Measurements from ENCODE around the gene ECI1. TPM values are rescaled to one million over a fixed set of nuclear protein-coding genes. Genes with fewer than 3 reads are reported as not detected.
A peak's percentile ranks its signal among the peaks of the same experiment; 100 is the strongest.

ECI1 gene
- total RNA-seq, 2 donors from 2014 or later: 53.8 to 57.6 TPM

DNA sequence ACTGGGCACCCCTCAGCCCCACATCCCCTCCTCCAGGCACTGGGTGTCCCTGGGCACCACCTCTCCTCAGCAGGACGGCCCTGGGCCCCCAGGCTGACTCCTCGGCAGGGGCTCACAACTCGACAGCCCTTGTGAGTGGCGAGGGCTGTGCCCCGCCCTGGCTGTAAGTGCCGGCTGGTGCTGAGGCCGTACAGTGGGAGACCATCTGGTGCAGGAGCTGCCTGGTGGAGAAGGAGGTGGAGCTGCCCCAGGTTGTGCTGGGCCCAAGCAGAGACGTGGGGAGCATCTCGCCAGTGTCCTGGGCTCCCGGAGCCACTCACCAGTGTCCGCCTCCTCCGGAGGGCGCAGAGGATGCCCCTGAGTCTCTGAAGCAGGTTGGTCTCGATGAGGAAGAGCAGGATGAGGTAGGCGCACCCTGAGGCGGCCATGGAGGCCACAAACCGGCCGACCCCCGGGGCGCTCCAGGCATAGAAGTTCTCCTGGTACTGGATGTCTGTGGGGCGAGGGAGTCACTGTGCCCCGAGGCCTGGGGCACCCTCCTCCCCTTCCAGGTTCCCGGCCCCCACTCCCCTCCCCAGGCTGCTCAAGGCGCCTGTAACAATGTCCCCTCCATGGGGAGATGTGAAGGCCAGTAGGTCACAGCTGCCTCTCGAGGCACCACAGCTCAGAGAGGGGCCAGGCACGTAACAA, 31.6 kb upstream of the ECI1 start:
- Mint-ChIP-seq H3K9me3 (no peaks in the 10 kb centered on the region), H3K27ac (no peak overlapping the region), H3K36me3 (no peaks in the 10 kb centered on the region)
- ATAC-seq (no peak), DNase-seq (ENCODE audit: low spot score in 2 of 2) (no peak)

DNA sequence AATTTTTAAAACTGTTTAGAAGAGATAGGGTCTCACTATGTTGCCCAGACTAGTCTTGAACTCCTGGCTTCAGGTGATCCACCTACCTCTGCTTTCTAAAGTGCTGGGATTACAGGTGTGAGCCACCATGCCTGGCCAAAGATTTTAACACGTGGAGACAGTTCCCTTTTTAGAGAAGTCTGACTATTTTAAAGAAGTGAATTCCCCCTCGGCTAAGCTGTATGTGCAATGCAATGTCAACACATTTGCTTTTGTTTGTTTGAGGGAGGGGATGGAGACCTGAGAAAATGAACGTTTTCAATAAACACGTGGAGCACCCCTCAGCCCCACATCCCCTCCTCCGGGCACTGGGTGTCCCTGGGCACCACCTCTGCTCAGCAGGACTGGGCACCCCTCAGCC, 30.9 kb upstream of the ECI1 start:
- ATAC-seq: no peak
- H3K36me3 Mint-ChIP-seq: no peaks in the 10 kb centered on the region
- DNase-seq (ENCODE audit: low spot score in 2 of 2): no peak
- H3K27ac Mint-ChIP-seq: no peak overlapping the region
- H3K9me3 Mint-ChIP-seq: no peaks in the 10 kb centered on the region

GRCh38 chr16:2280981-2281542, 29.7 kb upstream of the ECI1 start:
- no peaks in the 10 kb centered on the region for H3K9me3 Mint-ChIP-seq
- DNase-seq (ENCODE audit: low spot score in 2 of 2) (no peak), ATAC-seq (no peak)
- H3K36me3 Mint-ChIP-seq: no peaks in the 10 kb centered on the region
- H3K27ac Mint-ChIP-seq: no peak overlapping the region

GRCh38 chr16:2280461-2280860, 29.1 kb upstream of the ECI1 start:
- Mint-ChIP-seq H3K9me3 (no peaks in the 10 kb centered on the region), H3K36me3 (no peaks in the 10 kb centered on the region), H3K27ac (no peak overlapping the region)
- no peak for DNase-seq (ENCODE audit: low spot score in 2 of 2)
- no peak for ATAC-seq

DNA sequence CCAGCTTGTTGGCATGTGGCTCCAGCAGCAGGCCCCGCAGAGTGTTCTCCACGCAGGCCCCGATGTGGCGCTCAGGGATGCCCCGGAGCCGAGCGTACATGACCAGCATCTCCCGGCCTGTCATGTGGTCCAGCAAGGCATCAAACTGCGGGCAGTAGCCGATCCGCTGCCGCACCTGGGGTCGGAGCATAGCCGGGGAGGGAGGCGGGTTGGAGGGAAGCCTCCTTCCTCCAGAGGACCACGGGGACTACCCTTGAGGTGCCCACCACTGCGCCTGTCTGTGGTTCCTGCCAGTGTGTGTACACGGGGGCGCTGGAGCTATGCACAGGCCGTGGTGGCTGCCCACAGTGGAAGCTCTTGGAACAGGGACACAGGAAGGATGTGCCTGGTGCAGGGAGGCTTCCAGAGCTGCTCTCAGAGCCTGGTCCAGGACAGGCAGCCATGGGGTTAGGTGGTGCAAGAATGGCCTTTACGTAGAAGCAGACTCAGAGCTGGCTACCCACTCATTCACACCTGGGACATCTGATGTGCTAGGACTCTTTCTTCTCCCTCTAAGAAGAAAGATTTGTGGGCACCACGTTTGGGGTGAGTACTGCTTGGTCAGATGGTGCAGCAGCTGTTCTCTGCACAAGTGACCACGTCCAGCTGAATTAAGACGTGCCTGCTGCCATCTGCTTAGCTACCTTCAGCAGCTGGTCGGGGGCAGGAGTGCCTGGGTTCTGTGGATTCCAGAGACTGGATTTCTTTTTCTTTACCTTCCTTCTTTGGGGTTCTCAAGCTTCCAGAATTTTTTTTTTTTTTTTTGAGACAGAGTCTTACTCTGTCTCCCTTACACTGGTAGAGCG, 27.8 kb upstream of the ECI1 start:
- no peaks in the 10 kb centered on the region for H3K36me3 Mint-ChIP-seq
- H3K27ac Mint-ChIP-seq: no peak overlapping the region
- H3K9me3 Mint-ChIP-seq: no peaks in the 10 kb centered on the region
- DNase-seq (ENCODE audit: low spot score in 2 of 2) (no peak), ATAC-seq (no peak)

- Mint-ChIP-seq H3K36me3 (no peaks in the 10 kb centered on the region), H3K9me3 (no peaks in the 10 kb centered on the region), H3K27ac (no peak overlapping the region)
- no peak for ATAC-seq
- no peak for DNase-seq (ENCODE audit: low spot score in 2 of 2)
Observed at GRCh38 chr16:2278272-2278608, 26.9 kb upstream of the ECI1 start.

DNA sequence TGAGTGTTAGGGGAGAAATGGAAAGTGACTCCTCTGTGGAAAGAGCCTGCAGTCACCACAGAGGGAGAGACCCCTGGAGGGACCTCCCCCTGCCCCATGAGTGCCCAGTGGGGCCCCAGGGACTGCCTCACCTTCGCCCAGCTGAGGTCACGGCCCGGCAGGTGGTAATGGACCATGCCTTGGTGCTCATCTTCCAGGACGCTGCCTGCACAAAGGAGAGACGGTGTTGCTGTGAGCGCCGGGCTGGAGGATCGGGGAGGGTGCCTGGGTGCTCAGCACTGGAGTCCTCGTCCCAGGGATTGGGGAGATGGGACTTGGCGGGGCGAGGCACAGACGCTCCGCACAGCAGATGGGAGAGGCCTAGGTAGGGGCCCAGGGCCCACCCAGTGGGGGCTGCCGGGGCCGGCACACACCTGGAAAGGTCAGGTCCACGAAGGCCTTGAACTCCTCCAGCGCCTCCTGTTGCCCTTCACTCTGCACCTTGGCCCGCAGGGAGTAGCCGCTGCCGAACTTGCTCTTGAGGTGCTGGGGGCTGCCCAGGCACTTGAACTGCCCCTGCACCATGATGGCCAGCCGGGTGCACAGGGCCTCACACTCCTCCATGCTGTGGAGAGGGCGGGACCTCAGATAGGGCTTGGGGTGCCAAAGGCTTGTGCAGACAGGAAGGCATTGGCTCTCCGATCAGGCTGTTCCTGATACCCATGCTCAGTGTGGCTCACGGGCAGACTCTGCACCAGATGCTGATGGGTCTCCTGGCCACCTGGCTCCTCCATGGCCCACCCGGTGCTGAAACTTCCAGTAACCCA, 26.3 kb upstream of the ECI1 start:
- no peaks in the 10 kb centered on the region for H3K36me3 Mint-ChIP-seq
- no peaks in the 10 kb centered on the region for H3K9me3 Mint-ChIP-seq
- DNase-seq (ENCODE audit: low spot score in 2 of 2): no peak
- H3K27ac Mint-ChIP-seq: no peak overlapping the region
- ATAC-seq: no peak

- H3K27ac Mint-ChIP-seq: peak overlapping the region in 1 of 2 donors; percentile 14
Observed at GRCh38 chr16:2276368-2277195, 25.2 kb upstream of the ECI1 start.

GRCh38 chr16:2275476-2276367, 24.3 kb upstream of the ECI1 start:
- H3K27ac Mint-ChIP-seq: peak overlapping the region in 1 of 2 donors; percentile 14
- ATAC-seq (no peak), DNase-seq (ENCODE audit: low spot score in 2 of 2) (no peak)
- no peaks in the 10 kb centered on the region for H3K9me3 Mint-ChIP-seq
- no peaks in the 10 kb centered on the region for H3K36me3 Mint-ChIP-seq

More at GRCh38 chr16:2276368-2277195, 25.2 kb upstream of the ECI1 start:
- H3K9me3 Mint-ChIP-seq: no peaks in the 10 kb centered on the region
- no peak for DNase-seq (ENCODE audit: low spot score in 2 of 2)
- no peak for ATAC-seq
- no peaks in the 10 kb centered on the region for H3K36me3 Mint-ChIP-seq

- H3K27ac Mint-ChIP-seq: no peak overlapping the region
- ATAC-seq: no peak
- DNase-seq (ENCODE audit: low spot score in 2 of 2): no peak
- no peaks in the 10 kb centered on the region for H3K9me3 Mint-ChIP-seq
- no peaks in the 10 kb centered on the region for H3K36me3 Mint-ChIP-seq
Observed at GRCh38 chr16:2273931-2274330, 22.5 kb upstream of the ECI1 start.

DNA sequence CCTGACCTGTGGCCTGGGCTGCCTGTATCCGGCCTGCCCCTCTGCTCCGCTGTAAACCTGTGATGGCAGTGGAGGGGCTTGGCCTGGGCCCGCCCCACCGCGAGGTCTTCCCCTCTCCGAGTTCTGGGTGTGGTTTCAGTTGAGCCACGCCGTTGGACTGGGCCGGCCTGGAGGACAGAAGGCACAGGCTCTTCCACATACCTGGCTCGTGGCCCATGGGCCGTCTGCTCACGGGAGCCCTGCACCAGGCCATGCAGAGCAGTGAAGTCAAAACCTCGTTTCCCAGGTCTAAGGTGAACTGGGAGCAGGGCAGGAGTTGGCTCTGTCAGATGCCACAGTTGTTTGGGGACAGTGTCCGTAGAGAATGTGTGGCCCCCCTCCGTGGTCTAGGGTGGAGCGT, 22.1 kb upstream of the ECI1 start:
- no peak for ATAC-seq
- Mint-ChIP-seq H3K36me3 (no peaks in the 10 kb centered on the region), H3K9me3 (no peaks in the 10 kb centered on the region), H3K27ac (no peak overlapping the region)
- no peak for DNase-seq (ENCODE audit: low spot score in 2 of 2)

DNA sequence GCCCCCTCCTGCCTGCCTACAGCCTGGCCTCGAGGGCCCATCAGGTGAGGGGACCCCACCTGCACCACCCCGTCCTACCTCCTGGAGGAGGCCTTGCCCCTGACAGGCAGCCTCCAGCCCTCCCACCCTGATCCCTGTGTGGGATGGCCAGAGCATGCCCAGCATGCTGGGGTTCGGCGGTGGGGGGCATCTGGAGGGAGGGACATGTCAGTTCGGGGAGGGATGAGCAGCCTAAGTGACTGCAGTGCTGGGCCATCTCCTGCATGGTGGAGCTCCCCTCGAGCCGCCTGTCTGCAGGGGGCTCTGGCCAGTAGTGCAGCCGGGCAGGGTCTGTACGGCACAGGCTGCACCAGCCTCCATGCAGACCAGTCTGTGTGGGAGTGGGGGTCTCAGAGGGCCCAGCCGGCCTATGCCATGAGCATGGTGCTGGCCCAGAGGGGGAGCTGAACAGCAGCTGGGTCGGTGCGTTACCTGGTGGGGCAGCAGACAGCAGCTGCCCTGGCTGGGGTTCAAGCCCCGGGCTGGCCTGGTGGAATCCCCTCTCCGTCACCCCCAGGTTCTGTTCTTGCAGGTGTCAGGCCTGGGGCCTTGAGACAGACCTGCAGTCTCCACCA, 20.6 kb upstream of the ECI1 start:
- no peak overlapping the region for H3K27ac Mint-ChIP-seq
- H3K36me3 Mint-ChIP-seq: peaks cover 5 to 8% of the 10 kb centered on the region in 2 donors
- no peak for DNase-seq (ENCODE audit: low spot score in 2 of 2)
- no peaks in the 10 kb centered on the region for H3K9me3 Mint-ChIP-seq
- no peak for ATAC-seq

DNA sequence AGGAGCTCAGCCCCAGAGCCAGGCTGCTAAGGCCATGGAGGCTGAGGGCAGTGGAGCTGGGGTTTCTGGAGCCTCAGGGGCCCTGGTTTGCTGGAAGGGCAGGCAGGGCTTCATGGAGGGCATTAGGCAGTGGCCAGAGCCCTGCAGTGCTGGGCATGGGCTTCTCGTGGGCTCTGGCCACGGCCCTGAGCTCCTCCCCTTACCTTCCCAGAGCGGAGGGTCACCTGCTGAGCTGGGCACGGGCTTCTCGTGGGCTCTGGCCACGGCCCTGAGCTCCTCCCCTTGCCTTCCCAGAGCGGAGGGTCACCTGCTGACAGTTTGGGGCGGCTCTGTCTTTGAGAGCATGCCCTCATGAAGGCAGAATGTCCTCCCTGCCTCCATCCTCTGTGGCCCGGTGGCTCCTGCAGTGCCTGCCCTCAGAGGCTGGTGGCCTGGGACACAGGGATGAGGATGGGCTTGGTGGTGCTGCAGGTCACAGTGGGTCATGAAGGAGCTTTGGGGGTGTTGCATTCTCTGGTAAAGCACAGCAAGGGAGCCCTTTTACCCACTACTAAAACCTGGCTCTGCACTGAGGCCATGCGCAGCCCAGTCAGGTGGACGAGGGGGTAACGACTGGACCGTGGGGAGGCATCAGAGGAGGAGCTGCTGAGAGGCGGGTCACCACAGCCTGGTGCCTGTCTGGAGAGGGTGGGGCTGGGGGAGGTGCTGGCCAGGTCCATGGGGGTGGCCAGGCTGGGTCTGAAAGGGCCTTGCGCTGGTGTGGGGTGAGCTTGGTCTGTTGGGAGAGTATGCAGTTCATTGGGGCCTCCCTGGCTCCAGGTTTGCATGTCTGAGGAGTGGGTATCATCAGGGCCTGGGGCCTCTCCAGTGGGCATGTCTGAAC, 19.4 kb upstream of the ECI1 start:
- DNase-seq (ENCODE audit: low spot score in 2 of 2) (no peak), ATAC-seq (no peak)
- H3K36me3 Mint-ChIP-seq: peaks cover 16 to 19% of the 10 kb centered on the region in 2 donors
- no peaks in the 10 kb centered on the region for H3K9me3 Mint-ChIP-seq
- H3K27ac Mint-ChIP-seq: no peak overlapping the region

- ATAC-seq: no peak
- no peak for DNase-seq (ENCODE audit: low spot score in 2 of 2)
- H3K36me3 Mint-ChIP-seq: peaks cover 20 to 24% of the 10 kb centered on the region in 2 donors
- H3K9me3 Mint-ChIP-seq: no peaks in the 10 kb centered on the region
- H3K27ac Mint-ChIP-seq: no peak overlapping the region
Observed at GRCh38 chr16:2270070-2270462, 18.7 kb upstream of the ECI1 start.

Data from activated naive CD4-positive, alpha-beta T cell treated with anti-CD3 and anti-CD28 coated beads, Interleukin-2, amount 50 U/mL, for 72 hours (primary cell).